Measurements from ENCODE around the gene ARG1.
A peak's percentile ranks its signal among the peaks of the same experiment; 100 is the strongest.

ARG1 gene

GRCh38 chr6:131587909-131588308 is 14.9 kb downstream of the ARG1 start:
- no peak for DNase-seq

GRCh38 chr6:131588643-131589042 is 15.6 kb downstream of the ARG1 start:
- DNase-seq, result no peak

- DNase-seq, result no peak
Measured at GRCh38 chr6:131592935-131593334, 19.9 kb downstream of the ARG1 start.

- DNase-seq, result no peak
Measured at GRCh38 chr6:131594074-131594473, 21.0 kb downstream of the ARG1 start.

- no peak for DNase-seq
Measured at GRCh38 chr6:131597446-131597845, 24.4 kb downstream of the ARG1 start.

- DNase-seq, result no peak
Measured at GRCh38 chr6:131600716-131601115, 27.7 kb downstream of the ARG1 start.

GRCh38 chr6:131602781-131603312 is 29.8 kb downstream of the ARG1 start:
- no peak for DNase-seq

GRCh38 chr6:131613296-131613925 is 40.4 kb downstream of the ARG1 start:
- DNase-seq, result no peak

- DNase-seq, result no peak
Measured at GRCh38 chr6:131615275-131615674, 42.2 kb downstream of the ARG1 start.

GRCh38 chr6:131627724-131628682 is 55.0 kb downstream of the ARG1 start, which contains the start of gene MED23:
Gene MED23 (minus strand): TSS chr6:131628242. CDS start chr6:131628049, 193 bp downstream.
- peak; percentile 48 for DNase-seq

- DNase-seq, result no peak
Measured at GRCh38 chr6:131628726-131629125, 55.7 kb downstream of the ARG1 start.

GRCh38 chr6:131629651-131630050 is 56.6 kb downstream of the ARG1 start:
- no peak for DNase-seq

GRCh38 chr6:131631625-131632289 is 58.7 kb downstream of the ARG1 start:
- DNase-seq, result no peak
